ENCODE measurements around the gene PHIP. TPM values are rescaled to one million over a fixed set of nuclear protein-coding genes. Genes with fewer than 3 reads are reported as not detected.

The PHIP gene
- total and polyA plus RNA-seq, 2 donors (not counting 3 experiments of a cell fraction or from before 2014, with no cell fraction given), result 3.5 to 28.4 TPM

GRCh38 chr6:79030511-79030910 is 47.5 kb downstream of the PHIP start:
- Histone ChIP-seq H3K27ac (ENCODE audit: insufficient read depth, low read depth, low read length) (no peak overlapping the region), H3K36me3 (ENCODE audit: control insufficient read depth in 2 of 2, extremely low read depth in 1 of 2, insufficient read depth in 2 of 2, low read length in 2 of 2) (peaks cover 0 to 3% of the 10 kb centered on the region in 2 experiments), H4K20me1 (replicated peaks; ENCODE audit: control insufficient read depth, extremely low read depth, insufficient read depth, low read length) (no peaks in the 10 kb centered on the region), H3K27me3 (ENCODE audit: control insufficient read depth in 2 of 2, insufficient read depth in 2 of 2, low read length in 2 of 2) (no peaks in the 10 kb centered on the region), H3K9ac (replicated peaks; ENCODE audit: extremely low read depth, insufficient read depth, low read length) (no peak overlapping the region), H3K9me1 (replicated peaks; ENCODE audit: control insufficient read depth, extremely low read depth, insufficient read depth, low read length) (no peaks in the 10 kb centered on the region), H3K4me1 (ENCODE audit: control insufficient read depth, extremely low read depth, insufficient read depth, low read length) (no peaks in the 10 kb centered on the region), H3K4me2 (ENCODE audit: insufficient read depth, low read length) (no peak overlapping the region), H3K79me2 (ENCODE audit: control insufficient read depth, insufficient read depth, low read length) (peaks cover 34% of the 10 kb centered on the region), H2AFZ (ENCODE audit: low read depth, low read length) (no peak overlapping the region), H3K9me3 (replicated peaks; ENCODE audit: control insufficient read depth, insufficient read depth, low read length) (no peaks in the 10 kb centered on the region), H3K4me3 (replicated peaks in 1 of 3; ENCODE audit: insufficient read depth in 1 of 3, low read depth in 1 of 3, low read length in 3 of 3) (no peak overlapping the region)
- POLR2A ChIA-PET, result no interaction called here
- TF ChIP-seq, protein P1, sequence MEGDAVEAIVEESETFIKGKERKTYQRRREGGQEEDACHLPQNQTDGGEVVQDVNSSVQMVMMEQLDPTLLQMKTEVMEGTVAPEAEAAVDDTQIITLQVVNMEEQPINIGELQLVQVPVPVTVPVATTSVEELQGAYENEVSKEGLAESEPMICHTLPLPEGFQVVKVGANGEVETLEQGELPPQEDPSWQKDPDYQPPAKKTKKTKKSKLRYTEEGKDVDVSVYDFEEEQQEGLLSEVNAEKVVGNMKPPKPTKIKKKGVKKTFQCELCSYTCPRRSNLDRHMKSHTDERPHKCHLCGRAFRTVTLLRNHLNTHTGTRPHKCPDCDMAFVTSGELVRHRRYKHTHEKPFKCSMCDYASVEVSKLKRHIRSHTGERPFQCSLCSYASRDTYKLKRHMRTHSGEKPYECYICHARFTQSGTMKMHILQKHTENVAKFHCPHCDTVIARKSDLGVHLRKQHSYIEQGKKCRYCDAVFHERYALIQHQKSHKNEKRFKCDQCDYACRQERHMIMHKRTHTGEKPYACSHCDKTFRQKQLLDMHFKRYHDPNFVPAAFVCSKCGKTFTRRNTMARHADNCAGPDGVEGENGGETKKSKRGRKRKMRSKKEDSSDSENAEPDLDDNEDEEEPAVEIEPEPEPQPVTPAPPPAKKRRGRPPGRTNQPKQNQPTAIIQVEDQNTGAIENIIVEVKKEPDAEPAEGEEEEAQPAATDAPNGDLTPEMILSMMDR (IDR thresholded peaks at IDR 0.05; ENCODE audit: extremely low read depth in 1 of 2, insufficient read depth in 1 of 2, low read depth in 1 of 2, low read length in 2 of 2), result no peak
- TF ChIP-seq GATA2 (IDR thresholded peaks at IDR 0.05; ENCODE audit: insufficient read depth, insufficient read length, low read depth, low read length) (no peak), POLR2AphosphoS5 (IDR thresholded peaks at IDR 0.05; ENCODE audit: insufficient read depth, low read depth, low read length) (no peak), MYC (IDR thresholded peaks at IDR 0.05; ENCODE audit: low read depth, low read length) (no peak), MAX (IDR thresholded peaks at IDR 0.05; ENCODE audit: insufficient read depth, insufficient read length) (no peak)
- BruUV-seq (replicated peaks), result no TSS peak
- dilution Hi-C loops (cut with MboI; ENCODE audit: extremely low pct_ligation_motif_present, low sequenced_read_pairs) (no loop called here), intact Hi-C loops (cut with micrococcal nuclease) (no loop called here)
- FAIRE-seq (no peak), DNase-seq (ENCODE audit: low read depth, low spot score) (no peak)
- CTCF ChIA-PET, result interaction anchor here (1.1 to 1.7 kb wide), 4 partner anchors 10 to 18 kb away, joined by 3 to 4 read pairs (median 4); no protein-coding TSS in a partner anchor

DNA sequence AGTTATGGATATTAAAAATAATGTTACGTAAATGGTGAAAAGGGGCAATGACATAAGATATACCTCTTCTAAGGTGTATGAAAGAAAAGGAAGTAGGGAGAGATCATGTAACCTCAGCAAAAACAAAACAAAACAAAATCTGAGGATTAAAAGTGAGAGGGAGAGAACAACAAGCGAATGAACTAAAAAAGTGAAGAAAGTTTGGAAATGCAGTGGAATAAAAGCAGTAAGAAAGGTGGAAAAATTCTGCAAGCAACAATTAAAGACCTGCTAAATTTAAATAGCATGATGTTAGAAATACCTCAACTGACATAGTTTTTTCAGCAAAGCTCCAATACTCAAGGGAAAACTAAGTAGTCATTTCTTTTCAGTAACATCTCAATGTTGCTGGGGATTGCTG is 48.0 kb downstream of the PHIP start:
- Histone ChIP-seq H3K4me3 (replicated peaks in 1 of 3; ENCODE audit: insufficient read depth in 1 of 3, low read depth in 1 of 3, low read length in 3 of 3) (no peak overlapping the region), H3K9ac (replicated peaks; ENCODE audit: extremely low read depth, insufficient read depth, low read length) (no peak overlapping the region), H3K9me3 (replicated peaks; ENCODE audit: control insufficient read depth, insufficient read depth, low read length) (no peaks in the 10 kb centered on the region), H2AFZ (ENCODE audit: low read depth, low read length) (no peak overlapping the region), H3K36me3 (ENCODE audit: control insufficient read depth in 2 of 2, extremely low read depth in 1 of 2, insufficient read depth in 2 of 2, low read length in 2 of 2) (peaks cover 0 to 8% of the 10 kb centered on the region in 2 experiments), H3K27ac (ENCODE audit: insufficient read depth, low read depth, low read length) (no peak overlapping the region), H3K4me2 (ENCODE audit: insufficient read depth, low read length) (no peak overlapping the region), H4K20me1 (replicated peaks; ENCODE audit: control insufficient read depth, extremely low read depth, insufficient read depth, low read length) (no peaks in the 10 kb centered on the region), H3K27me3 (ENCODE audit: control insufficient read depth in 2 of 2, insufficient read depth in 2 of 2, low read length in 2 of 2) (no peaks in the 10 kb centered on the region), H3K4me1 (ENCODE audit: control insufficient read depth, extremely low read depth, insufficient read depth, low read length) (no peaks in the 10 kb centered on the region), H3K9me1 (replicated peaks; ENCODE audit: control insufficient read depth, extremely low read depth, insufficient read depth, low read length) (no peaks in the 10 kb centered on the region), H3K79me2 (ENCODE audit: control insufficient read depth, insufficient read depth, low read length) (peaks cover 33% of the 10 kb centered on the region)
- ChIA-PET POLR2A (no interaction called here), CTCF (interaction anchor here (1.6 kb wide), 1 partner anchor 10 kb away, joined by 3 read pairs; no protein-coding TSS in a partner anchor)
- intact Hi-C loops (cut with micrococcal nuclease), result no loop called here
- DNase-seq (ENCODE audit: low read depth, low spot score) (no peak), FAIRE-seq (no peak)
- TF ChIP-seq MYC (IDR thresholded peaks at IDR 0.05; ENCODE audit: low read depth, low read length) (no peak), JUN (IDR thresholded peaks at IDR 0.05; ENCODE audit: borderline replicate concordance, insufficient read depth, insufficient read length, low read depth) (no peak)
- BruUV-seq (replicated peaks), result no TSS peak
- dilution Hi-C loops (cut with MboI; ENCODE audit: extremely low pct_ligation_motif_present, low sequenced_read_pairs), result no loop called here

Measured in endothelial cell of umbilical vein (primary cell).